ENCODE data around the gene ANKRD50. TPM values are rescaled to one million over a fixed set of nuclear protein-coding genes. Genes with fewer than 3 reads are reported as not detected.

Gene ANKRD50, protein sequence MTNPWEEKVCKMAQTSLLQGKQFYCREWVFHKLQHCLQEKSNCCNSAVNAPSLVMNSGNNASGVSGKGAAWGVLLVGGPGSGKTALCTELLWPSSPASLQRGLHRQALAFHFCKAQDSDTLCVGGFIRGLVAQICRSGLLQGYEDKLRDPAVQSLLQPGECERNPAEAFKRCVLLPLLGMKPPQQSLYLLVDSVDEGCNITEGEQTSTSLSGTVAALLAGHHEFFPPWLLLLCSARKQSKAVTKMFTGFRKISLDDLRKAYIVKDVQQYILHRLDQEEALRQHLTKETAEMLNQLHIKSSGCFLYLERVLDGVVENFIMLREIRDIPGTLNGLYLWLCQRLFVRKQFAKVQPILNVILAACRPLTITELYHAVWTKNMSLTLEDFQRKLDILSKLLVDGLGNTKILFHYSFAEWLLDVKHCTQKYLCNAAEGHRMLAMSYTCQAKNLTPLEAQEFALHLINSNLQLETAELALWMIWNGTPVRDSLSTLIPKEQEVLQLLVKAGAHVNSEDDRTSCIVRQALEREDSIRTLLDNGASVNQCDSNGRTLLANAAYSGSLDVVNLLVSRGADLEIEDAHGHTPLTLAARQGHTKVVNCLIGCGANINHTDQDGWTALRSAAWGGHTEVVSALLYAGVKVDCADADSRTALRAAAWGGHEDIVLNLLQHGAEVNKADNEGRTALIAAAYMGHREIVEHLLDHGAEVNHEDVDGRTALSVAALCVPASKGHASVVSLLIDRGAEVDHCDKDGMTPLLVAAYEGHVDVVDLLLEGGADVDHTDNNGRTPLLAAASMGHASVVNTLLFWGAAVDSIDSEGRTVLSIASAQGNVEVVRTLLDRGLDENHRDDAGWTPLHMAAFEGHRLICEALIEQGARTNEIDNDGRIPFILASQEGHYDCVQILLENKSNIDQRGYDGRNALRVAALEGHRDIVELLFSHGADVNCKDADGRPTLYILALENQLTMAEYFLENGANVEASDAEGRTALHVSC (N-terminal part only)
- 0.76 TPM for polyA plus RNA-seq (2012; ENCODE audit: missing spikeins)

GRCh38 chr4:124712372-124713184, at the start of gene ANKRD50:
Gene ANKRD50 (minus strand): TSS chr4:124712732. CDS start chr4:124710511, 2,221 bp downstream.
- TF ChIP-seq POLR2AphosphoS5 (IDR thresholded peaks at IDR 0.05; ENCODE audit: low read depth, low read length) (0 out of 2 replicates have a peak, but pooled peaks have one; percentile 20), POLR2A (IDR thresholded peaks at IDR 0.05; ENCODE audit: low read depth, low read length) (no peak; the same call in 1 of the 2 replicates)
- peak; percentile 49 for DNase-seq (ENCODE audit: insufficient read length)
- peak; percentile 94 for FAIRE-seq

- no peak for FAIRE-seq
- TF ChIP-seq POLR2AphosphoS5 (IDR thresholded peaks at IDR 0.05; ENCODE audit: low read depth, low read length) (no peak), POLR2A (IDR thresholded peaks at IDR 0.05; ENCODE audit: low read depth, low read length) (no peak), TAF1 (IDR thresholded peaks at IDR 0.05; ENCODE audit: borderline replicate concordance, low read depth, low read length) (no peak)
- DNase-seq (ENCODE audit: insufficient read length) = no peak
Observed at GRCh38 chr4:124757126-124757525, 44.6 kb upstream of the ANKRD50 start.

- TF ChIP-seq TAF1 (IDR thresholded peaks at IDR 0.05; ENCODE audit: borderline replicate concordance, low read depth, low read length) (no peak), POLR2A (IDR thresholded peaks at IDR 0.05; ENCODE audit: low read depth, low read length) (no peak), POLR2AphosphoS5 (IDR thresholded peaks at IDR 0.05; ENCODE audit: low read depth, low read length) (no peak)
- FAIRE-seq (no peak), DNase-seq (ENCODE audit: insufficient read length) (no peak)
Observed at GRCh38 chr4:124754681-124755080, 42.1 kb upstream of the ANKRD50 start.

GRCh38 chr4:124753941-124754581, 41.5 kb upstream of the ANKRD50 start:
- TF ChIP-seq POLR2AphosphoS5 (IDR thresholded peaks at IDR 0.05; ENCODE audit: low read depth, low read length) (no peak), POLR2A (IDR thresholded peaks at IDR 0.05; ENCODE audit: low read depth, low read length) (no peak), TAF1 (IDR thresholded peaks at IDR 0.05; ENCODE audit: borderline replicate concordance, low read depth, low read length) (no peak)
- no peak for FAIRE-seq
- no peak for DNase-seq (ENCODE audit: insufficient read length)

DNA sequence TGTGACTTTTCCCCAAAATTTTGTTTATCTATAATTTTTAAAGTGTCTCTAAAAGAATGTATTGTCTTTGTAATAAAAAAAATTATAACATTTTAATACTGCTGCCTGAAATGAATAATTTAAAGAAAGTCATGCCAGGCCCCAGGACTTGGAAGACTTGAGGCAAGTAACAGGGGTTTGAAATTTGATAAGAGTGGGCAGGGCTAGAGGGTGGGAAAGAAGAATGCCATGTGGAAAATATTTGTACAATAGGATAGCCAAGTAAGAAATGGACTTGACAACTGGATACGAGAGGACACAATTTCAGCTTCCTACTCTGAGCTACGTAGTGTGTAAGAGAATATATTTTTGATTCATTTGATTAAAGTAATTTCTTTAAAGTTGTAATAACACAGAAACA, 36.9 kb upstream of the ANKRD50 start:
- DNase-seq (ENCODE audit: insufficient read length) (no peak), FAIRE-seq (no peak)
- TF ChIP-seq POLR2A (IDR thresholded peaks at IDR 0.05; ENCODE audit: low read depth, low read length) = no peak
- no peak for TF ChIP-seq TAF1 (IDR thresholded peaks at IDR 0.05; ENCODE audit: borderline replicate concordance, low read depth, low read length)

GRCh38 chr4:124748965-124749364, 36.4 kb upstream of the ANKRD50 start:
- TF ChIP-seq POLR2A (IDR thresholded peaks at IDR 0.05; ENCODE audit: low read depth, low read length) = no peak
- no peak for TF ChIP-seq TAF1 (IDR thresholded peaks at IDR 0.05; ENCODE audit: borderline replicate concordance, low read depth, low read length)
- TF ChIP-seq POLR2AphosphoS5 (IDR thresholded peaks at IDR 0.05; ENCODE audit: low read depth, low read length) = no peak
- no peak for FAIRE-seq

DNA sequence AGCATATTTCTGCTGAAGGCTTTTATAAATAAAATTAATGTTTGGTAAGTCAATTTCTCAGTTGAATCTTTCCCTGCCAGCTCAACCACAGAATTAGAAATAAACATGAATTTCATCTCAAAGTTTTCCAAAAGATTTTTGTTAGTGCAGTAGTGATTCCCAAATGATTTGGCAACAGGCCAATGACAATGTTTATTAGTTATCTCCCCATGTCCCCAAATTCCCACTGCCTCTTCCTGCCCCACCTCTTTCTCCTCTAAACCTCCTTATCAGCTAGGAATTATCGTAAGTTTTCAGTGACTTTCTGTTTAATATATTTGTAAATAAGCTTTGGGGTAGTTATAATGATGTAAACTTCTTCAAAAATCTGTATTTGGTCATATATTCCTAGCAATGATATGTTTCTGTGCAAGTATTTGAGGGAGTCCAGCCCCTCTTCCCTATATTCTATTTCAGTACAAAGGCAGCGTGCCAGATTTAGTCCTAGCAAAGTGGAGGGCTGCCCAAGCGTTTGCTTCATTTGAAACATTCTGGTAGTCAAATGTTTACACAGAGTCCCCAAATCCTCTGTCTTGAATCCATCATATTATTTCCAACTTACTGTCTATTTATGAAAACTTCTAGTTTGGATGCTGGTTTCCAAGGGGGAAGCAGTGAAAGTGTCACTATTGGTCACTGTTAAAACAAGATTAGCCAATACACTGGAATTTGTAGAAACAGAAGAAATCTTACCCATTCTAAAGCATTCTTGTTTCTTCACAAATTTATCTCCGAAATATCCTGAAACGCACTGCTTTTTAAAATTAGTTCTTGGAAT, 33.7 kb upstream of the ANKRD50 start:
- no peak for FAIRE-seq
- TF ChIP-seq POLR2A (IDR thresholded peaks at IDR 0.05; ENCODE audit: low read depth, low read length) (no peak), POLR2AphosphoS5 (IDR thresholded peaks at IDR 0.05; ENCODE audit: low read depth, low read length) (no peak)
- DNase-seq (ENCODE audit: insufficient read length) = no peak

More at GRCh38 chr4:124748965-124749364, 36.4 kb upstream of the ANKRD50 start:
- DNase-seq (ENCODE audit: insufficient read length) = no peak

DNA sequence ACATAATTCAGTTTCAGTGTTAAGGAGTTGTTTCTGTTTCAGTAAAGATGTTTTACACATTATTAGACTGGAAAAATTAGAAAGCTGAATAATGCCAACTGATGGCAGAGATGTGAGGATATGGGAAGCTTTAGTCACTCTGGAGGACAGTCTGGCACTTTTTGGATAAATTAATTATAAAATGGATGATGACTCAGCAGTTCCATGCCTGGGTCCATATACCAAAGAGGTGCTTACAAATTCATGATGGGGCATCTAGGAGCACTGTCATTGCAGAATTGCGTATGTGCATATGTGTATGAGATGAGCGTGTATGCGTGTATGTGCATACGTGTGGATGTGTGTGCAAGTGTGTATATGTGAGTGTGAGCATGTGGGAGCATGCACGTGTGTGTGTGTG, 31.2 kb upstream of the ANKRD50 start:
- FAIRE-seq = no peak
- no peak for DNase-seq (ENCODE audit: insufficient read length)
- TF ChIP-seq POLR2AphosphoS5 (IDR thresholded peaks at IDR 0.05; ENCODE audit: low read depth, low read length) (no peak), TAF1 (IDR thresholded peaks at IDR 0.05; ENCODE audit: borderline replicate concordance, low read depth, low read length) (no peak), POLR2A (IDR thresholded peaks at IDR 0.05; ENCODE audit: low read depth, low read length) (no peak)

DNA sequence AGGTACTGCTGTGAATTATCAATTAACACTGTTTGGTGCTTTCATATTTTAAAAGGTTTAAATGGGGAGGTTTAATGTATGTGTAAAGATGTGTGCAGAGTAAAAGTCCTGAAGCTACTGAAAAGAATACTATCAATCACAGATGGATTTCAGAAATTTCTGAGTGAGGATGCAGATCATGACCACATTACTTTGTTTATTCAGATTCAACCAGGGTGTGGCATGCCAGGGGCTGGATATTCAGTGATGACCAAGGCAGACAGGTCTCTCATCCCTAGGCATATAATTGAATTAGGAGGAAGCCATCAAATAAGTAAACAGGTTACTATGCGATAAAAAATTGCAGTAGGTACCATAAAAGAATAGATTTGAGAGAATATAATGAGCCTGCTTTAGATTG, 28.0 kb upstream of the ANKRD50 start:
- DNase-seq (ENCODE audit: insufficient read length) = no peak
- FAIRE-seq = no peak

DNA sequence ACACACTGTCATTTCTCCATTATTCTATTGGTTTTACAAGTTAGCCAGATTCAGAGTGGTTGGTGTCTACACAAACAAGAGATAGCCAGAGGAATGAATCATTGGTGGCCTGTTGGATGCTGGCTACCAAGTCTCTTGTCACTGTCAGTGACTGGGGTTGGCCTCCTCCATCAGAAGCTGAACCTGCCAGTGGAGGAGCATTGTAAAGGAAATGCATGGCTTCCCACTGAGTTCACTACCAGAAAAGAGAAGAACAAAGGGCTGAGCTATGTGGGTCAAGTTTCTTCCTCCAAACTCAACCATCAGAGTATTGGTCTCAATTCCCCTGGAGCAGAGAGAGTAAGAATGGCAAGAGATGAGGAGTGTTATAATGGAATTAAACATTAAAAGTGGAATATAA, 26.5 kb upstream of the ANKRD50 start:
- DNase-seq (ENCODE audit: insufficient read length) (no peak), FAIRE-seq (no peak)
- TF ChIP-seq POLR2A (IDR thresholded peaks at IDR 0.05; ENCODE audit: low read depth, low read length) (no peak), TAF1 (IDR thresholded peaks at IDR 0.05; ENCODE audit: borderline replicate concordance, low read depth, low read length) (no peak), POLR2AphosphoS5 (IDR thresholded peaks at IDR 0.05; ENCODE audit: low read depth, low read length) (no peak)

More for the DNA sequence above, 28.0 kb upstream of the ANKRD50 start:
- TF ChIP-seq POLR2A (IDR thresholded peaks at IDR 0.05; ENCODE audit: low read depth, low read length) (no peak), TAF1 (IDR thresholded peaks at IDR 0.05; ENCODE audit: borderline replicate concordance, low read depth, low read length) (no peak), POLR2AphosphoS5 (IDR thresholded peaks at IDR 0.05; ENCODE audit: low read depth, low read length) (no peak)

All from GM12892 (cell line).